GM19238 (cell line): Measurements from ENCODE around the gene SCLY.
"Not testable (repeated sequence)": the region's sequence is repeated elsewhere in the genome, so short reads cannot be mapped to it uniquely, and the experiment has no call there.

ENCODE experiments used
- DNase-seq: peaks from one replicate; pipeline ENCODE4 v3.0.0; 2011; ENCODE audit warnings: low spot score; ENCODE audit not compliant: insufficient read length

SCLY gene, protein sequence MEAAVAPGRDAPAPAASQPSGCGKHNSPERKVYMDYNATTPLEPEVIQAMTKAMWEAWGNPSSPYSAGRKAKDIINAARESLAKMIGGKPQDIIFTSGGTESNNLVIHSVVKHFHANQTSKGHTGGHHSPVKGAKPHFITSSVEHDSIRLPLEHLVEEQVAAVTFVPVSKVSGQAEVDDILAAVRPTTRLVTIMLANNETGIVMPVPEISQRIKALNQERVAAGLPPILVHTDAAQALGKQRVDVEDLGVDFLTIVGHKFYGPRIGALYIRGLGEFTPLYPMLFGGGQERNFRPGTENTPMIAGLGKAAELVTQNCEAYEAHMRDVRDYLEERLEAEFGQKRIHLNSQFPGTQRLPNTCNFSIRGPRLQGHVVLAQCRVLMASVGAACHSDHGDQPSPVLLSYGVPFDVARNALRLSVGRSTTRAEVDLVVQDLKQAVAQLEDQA

DNA sequence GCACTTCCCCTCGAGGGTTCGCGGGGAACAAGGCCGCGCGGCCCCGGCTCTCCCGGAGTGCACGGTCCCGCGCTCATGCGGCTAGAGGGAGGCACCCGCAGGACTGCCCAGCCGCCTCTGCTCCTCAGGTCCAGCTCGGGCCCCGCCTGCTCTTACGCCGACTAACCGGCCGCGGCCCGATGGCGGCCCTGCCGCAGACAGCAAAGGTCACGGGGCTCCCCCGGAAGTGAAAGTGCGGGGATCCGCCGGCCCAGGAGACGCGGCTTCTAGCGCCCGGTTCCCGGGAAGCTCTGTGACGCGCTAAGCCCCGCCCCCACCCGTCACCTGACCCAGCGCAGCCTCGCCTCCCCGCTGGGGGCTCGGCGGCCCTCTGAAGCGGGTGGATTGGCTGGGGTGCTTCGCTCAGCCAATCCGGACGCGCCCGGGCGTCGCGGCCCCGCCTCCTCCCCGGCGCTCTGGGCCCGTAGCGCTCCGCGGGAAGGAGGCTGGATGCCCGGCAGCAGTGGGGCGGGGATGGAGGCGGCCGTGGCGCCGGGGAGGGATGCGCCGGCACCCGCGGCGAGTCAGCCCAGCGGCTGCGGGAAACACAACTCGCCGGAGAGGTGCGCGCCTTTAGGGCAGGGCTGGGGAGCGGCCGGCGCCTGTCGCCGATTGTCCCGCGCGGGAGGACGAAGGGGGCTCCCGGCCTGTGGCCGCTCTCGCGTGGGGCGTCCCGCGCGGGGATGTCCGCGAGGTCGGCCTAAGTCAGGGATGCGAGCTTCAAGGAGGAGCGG, at the start of gene SCLY:
Gene SCLY, plus strand, starts transcription at position 460 of the 773 bp plus-strand sequence. Its CDS starts 54 bp downstream, at position 514.
- peak; percentile 99 for DNase-seq

DNA sequence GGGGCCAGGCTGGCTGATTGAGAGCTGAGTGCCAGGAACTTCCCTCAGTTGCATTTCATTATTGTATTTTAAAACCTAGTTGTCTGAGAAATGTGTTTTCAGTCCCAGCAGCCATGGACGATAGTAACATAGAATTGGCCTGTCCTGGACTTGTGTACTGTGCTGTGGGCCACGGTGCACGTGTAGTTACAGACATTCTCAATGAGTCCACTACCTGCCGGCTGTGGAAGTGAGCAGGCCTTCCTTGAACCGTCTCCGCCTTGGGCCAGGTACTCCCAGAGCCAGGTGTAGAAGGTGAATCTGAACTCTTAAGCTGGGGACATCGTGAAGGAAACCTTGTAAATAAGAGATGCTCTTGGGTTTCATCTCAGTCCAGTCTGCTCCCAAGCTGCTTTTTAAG, 47.0 kb upstream of the SCLY start:
- DNase-seq: no peak

DNA sequence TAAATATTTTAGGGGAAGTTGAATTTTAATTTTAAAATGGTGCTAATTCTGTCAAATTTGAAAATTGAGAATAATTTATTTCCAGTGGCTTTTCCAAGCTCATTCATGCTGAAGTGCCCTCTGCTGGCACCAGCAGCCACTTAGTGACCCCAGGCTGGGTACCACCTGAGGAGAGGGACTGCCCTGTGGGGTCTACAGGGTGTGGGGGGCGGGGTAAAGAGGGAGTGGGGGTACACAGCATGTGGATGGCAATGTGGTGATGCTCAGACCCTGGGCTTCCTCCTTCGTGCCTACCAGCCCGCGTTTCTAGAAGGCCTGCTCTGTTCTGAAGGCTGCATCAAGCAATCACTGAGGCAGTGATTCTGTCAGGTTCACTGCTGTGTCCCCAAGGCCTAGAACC, 45.1 kb upstream of the SCLY start:
- DNase-seq: no peak

DNA sequence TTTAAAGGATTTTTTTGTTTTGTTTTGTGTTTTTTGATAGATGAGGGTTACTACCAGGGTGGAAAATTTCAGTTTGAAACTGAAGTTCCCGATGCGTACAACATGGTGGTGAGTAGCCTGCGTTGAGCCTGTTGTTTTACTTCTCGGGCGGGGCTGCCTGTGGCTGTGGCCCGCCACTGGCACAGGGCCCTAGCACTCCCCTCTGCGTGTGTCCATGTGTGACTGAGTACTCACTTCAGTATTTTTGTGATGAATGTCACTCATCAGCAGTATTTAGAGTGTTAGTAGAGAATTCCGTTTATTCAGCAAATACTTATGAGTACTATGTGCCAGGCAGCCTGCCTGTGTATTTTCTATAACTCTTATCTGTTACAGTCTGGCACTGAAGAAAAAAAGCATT, 44.3 kb upstream of the SCLY start:
- DNase-seq: no peak

DNA sequence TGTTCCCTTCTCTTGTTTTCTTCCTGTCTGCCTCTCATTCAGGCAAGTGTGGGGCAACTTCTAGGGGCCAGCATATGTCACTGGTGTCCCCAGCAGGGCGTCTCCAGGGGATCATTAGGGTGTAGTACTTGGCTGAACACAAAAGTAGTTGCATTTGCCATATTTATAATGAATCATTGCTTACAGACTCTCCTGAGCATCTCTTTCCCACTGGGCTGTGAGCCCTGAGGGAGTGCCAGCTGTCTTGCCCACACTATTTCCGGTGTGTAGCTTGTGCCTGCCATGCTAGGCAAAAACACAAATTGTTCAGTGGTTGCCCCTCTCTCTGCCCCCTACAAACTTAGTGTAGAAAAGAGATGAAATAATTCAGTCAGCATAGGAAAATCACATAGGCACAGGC, 40.8 kb upstream of the SCLY start:
- no peak for DNase-seq

- DNase-seq: no peak
Measured at GRCh38 chr2:238020816-238021215, 40.0 kb upstream of the SCLY start.

- no peak for DNase-seq
Measured at GRCh38 chr2:238021327-238021726, 39.5 kb upstream of the SCLY start.

DNA sequence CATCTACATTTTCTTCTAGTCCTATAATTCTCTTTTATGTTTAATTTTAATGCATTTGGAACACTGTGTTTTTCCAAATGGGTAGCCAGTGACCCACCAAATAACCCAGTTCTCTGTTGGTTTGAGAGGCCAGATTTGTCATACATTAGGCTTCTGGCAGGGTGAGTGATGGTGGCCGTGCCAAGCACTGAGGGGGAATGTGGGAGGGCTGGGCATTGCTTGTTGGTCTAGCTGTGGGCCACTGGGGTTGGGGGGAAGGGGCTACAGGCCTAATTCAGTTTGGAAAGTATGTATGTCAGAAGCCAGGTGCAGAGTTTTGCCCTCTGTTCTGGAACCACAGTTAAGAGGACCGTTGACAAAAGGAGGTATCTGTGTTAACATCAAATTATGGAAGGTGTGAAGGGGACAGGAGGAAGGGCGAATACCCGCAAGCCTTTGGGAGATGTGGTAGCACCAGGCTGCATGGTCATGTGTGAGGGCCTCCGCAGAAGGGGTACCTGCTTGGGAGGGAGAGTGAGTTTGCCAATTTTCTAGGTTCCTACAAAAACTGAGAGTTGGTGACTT, 38.1 kb upstream of the SCLY start:
- no peak for DNase-seq

DNA sequence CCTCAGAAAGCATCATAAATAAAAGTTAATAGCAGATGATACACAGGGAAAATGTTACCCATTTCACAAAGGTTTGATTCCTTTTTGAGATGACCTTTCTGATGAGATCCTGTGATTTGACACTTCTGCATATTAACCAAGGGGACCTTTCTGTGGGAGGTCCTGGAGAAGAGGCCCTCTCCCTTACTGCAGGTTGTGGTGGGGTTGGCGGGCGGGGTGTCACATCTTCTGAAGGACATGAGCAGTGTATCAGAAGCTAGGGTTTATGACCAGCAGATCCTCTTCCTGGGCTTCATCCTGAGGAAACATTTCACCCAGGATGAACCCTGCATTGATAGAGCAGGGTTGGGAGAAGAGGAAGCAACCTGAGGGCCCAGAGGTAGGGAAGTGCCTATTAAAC, 37.2 kb upstream of the SCLY start:
- no peak for DNase-seq

DNA sequence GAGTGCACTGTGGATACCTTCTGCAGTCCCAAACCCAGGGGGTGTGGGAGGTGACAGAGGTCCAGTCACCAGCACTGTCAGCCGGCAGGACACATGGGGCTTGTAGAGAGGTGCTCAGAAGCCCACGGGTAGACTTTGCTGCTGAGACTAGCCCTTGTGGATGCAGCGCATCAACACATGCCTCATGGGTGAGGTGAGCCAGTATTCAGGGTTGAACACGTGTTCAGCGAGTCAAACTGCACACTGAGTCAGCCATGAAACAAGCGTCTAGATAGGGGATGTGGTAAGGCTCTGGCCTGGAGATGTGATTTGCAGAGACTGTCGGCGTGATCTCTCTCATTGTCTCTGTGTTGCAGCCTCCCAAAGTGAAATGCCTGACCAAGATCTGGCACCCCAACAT, 35.8 kb upstream of the SCLY start:
- DNase-seq: no peak

DNA sequence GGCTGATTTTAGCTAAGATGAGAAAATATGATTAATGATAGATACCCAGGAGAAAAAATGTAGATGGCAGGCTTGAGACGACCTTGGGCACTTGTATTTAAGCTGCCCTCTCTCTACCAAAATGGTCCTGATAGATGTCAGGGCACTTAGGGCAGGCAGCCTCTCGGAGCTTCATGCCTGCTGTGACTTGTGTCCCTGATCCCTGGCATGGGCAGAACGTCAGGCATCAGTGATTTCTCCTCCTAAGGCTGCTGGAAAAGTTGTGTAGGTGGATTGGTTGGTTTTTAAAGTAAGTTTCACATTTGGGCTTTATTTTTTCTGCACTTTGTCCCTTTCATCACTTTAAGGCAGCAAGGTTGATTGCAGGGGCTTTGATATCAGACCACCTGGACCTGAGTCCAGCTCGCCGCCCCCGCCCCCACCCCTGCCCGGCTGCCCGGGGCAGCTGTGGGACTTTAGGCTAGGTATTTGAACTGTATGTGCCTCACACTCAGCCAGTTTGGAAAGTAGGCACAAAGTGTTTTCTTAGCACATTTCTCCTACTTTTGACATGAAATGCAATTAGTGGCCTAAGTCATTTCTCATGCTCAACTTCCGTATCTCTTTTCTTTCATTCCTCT, 35.0 kb upstream of the SCLY start:
- no peak for DNase-seq

- no peak for DNase-seq
Measured at GRCh38 chr2:238027058-238027457, 33.7 kb upstream of the SCLY start.

DNA sequence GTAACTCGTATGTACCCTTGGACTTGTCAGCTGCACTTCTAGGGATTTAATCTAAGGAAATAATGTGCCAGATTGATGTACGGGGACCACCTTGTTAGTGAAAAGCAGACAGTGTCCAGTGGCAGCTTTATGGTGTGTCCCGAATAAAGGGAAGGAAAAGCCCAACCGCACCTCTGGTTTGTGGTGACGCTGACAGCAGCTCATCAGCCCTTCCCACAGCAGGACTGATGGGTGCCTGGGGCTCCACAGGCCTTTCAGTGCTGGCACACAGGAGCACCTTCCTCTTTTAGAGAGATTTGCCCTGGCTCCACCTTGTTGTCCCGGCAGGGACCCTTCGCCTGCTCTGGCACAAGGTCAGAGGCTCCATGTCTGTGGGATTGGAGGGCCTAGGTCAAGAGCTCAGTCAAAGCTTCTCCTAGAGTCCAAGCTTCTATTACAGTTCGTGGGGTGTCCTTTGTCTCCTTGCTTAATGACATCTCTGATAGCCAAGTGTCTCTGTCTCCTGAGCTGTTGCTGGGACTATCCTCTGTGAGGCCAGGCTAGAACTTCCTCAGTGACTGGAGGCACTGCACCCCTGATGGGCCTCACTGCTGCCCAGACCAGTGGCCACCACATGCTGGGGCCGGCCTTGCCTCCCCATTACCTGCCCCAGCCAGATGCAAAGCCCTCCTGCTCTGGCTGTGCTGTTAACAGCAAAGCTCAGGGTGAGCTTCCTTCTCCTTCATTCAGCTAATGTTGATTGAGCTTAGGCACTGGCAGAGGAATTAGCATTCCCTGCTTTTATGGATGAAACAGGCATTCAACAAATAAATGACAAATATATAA, 33.0 kb upstream of the SCLY start:
- no peak for DNase-seq

GRCh38 chr2:238029853-238030252, 30.9 kb upstream of the SCLY start:
- no peak for DNase-seq

DNA sequence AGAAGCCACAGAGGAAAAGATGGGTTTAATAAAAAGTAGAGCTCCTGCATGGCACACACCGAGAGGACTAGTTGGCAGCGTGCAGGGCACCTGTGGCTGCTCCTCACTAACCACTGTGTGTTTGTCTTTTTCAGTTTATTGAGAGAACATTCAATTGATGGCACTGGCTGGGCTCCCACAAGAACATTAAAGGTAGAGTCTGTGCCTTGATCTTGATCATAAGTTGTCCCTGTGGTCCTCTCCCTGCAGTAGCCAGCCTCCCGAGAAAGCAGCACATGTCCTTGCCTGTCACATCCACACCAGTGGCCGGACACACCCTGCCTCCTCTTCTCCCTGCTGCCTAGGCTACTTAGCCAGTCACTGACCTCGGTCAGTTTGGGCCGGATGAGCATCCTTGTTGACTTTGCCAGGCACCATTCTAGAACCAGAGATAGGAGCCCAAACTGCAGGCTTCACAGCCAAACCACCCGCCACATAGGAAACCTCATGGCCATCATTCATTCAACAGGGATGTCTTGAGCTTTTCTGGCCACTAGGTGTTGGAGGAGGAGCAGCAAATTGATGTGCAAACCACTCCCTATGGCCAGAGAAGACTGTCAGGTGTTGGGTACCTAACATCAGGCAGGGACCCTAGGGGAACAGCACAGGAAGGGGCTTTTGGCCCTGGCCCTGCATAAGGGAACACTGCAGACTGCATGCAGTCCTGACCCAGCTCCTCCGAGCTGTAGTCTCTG, 30.2 kb upstream of the SCLY start:
- DNase-seq: no peak

- no peak for DNase-seq
Measured at GRCh38 chr2:238031751-238032150, 29.1 kb upstream of the SCLY start.

- DNase-seq: no peak
Measured at GRCh38 chr2:238032755-238033337, 28.0 kb upstream of the SCLY start.

DNA sequence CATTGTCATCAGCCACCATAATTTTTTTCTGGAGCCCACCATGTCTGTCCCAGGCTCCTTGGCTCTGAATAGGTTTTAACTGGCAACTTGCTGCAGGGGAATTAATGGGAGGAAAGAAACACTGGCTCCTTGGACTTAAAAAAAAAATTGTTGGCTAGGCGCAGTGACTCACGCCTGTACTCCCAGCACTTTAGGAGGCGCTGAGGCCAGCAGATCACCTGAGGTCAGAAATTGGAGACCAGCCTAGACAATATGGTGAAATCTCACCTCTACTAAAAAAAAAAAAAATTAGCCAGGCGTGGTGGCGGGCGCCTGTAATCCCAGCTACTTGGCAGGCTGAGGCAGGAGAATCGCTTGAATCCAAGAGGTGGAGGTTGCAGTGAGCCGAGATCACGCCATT, 26.8 kb upstream of the SCLY start:
- DNase-seq: not testable (repeated sequence)

GRCh38 chr2:238038203-238038602, 22.6 kb upstream of the SCLY start:
- DNase-seq: no peak

GRCh38 chr2:238039151-238039550, 21.6 kb upstream of the SCLY start:
- DNase-seq: no peak
